ENCODE results near the gene TUBB6. TPM values are rescaled to one million over a fixed set of nuclear protein-coding genes. Genes with fewer than 3 reads are reported as not detected.

TUBB6 gene
- total and polyA plus RNA-seq, 2 donors (not counting 3 experiments of a cell fraction or from before 2014, with no cell fraction given) = 440 to 747 TPM

DNA sequence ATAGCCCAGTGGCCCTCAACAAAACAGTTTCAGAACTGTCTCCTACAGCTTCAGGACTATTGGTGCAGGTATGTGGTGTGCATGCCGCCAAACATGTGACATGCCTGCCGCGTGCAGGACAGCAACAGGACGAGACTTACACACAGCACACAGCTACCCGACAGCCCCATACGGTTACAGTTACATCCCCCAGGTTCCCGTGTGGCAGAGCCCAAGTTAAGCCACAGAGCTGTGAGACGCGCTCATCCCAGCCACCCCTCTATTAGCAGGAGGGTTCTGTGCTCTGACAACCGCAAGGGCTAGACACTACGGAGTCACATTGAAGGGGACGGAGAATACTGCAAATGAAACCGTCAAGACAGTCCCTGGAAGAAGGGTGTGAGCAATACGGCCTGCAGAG, 16.4 kb upstream of the TUBB6 start:
- no TSS peak for BruUV-seq (replicated peaks)
- Histone ChIP-seq H3K36me3 (ENCODE audit: control insufficient read depth in 2 of 2, extremely low read depth in 1 of 2, insufficient read depth in 2 of 2, low read length in 2 of 2) (no peaks in the 10 kb centered on the region), H3K27me3 (ENCODE audit: control insufficient read depth in 2 of 2, insufficient read depth in 2 of 2, low read length in 2 of 2) (peaks cover 0 to 2% of the 10 kb centered on the region in 2 experiments), H3K79me2 (ENCODE audit: control insufficient read depth, insufficient read depth, low read length) (no peaks in the 10 kb centered on the region), H3K4me1 (ENCODE audit: control insufficient read depth, extremely low read depth, insufficient read depth, low read length) (peaks cover 14% of the 10 kb centered on the region), H3K9me1 (replicated peaks; ENCODE audit: control insufficient read depth, extremely low read depth, insufficient read depth, low read length) (no peaks in the 10 kb centered on the region), H3K4me2 (ENCODE audit: insufficient read depth, low read length) (no peak overlapping the region), H3K27ac (ENCODE audit: insufficient read depth, low read depth, low read length) (no peak overlapping the region), H2AFZ (ENCODE audit: low read depth, low read length) (no peak overlapping the region), H4K20me1 (replicated peaks; ENCODE audit: control insufficient read depth, extremely low read depth, insufficient read depth, low read length) (no peaks in the 10 kb centered on the region), H3K4me3 (replicated peaks in 1 of 3; ENCODE audit: insufficient read depth in 1 of 3, low read depth in 1 of 3, low read length in 3 of 3) (no peak overlapping the region), H3K9ac (replicated peaks; ENCODE audit: extremely low read depth, insufficient read depth, low read length) (no peak overlapping the region), H3K9me3 (replicated peaks; ENCODE audit: control insufficient read depth, insufficient read depth, low read length) (no peaks in the 10 kb centered on the region)
- intact Hi-C loops (cut with micrococcal nuclease) (no loop called here), dilution Hi-C loops (cut with MboI; ENCODE audit: extremely low pct_ligation_motif_present, low sequenced_read_pairs) (no loop called here)
- FAIRE-seq = no peak
- ChIA-PET CTCF (interaction anchor here (0.7 to 1.8 kb wide), 4 partner anchors 9 to 635 kb away, joined by 3 to 6 read pairs (median 4); no protein-coding TSS in a partner anchor), POLR2A (interaction anchor here (1.3 kb wide), 1 partner anchor 13 kb away, joined by 5 read pairs; no protein-coding TSS in a partner anchor)
- no peak for DNase-seq (ENCODE audit: low read depth, low spot score)
- TF ChIP-seq GATA2 (IDR thresholded peaks at IDR 0.05; ENCODE audit: insufficient read depth, insufficient read length, low read depth, low read length) (no peak), POLR2A (IDR thresholded peaks at IDR 0.05; ENCODE audit: low read depth, low read length) (no peak), MAX (IDR thresholded peaks at IDR 0.05; ENCODE audit: insufficient read depth, insufficient read length) (no peak), JUN (IDR thresholded peaks at IDR 0.05; ENCODE audit: borderline replicate concordance, insufficient read depth, insufficient read length, low read depth) (no peak), MYC (IDR thresholded peaks at IDR 0.05; ENCODE audit: low read depth, low read length) (no peak), POLR2AphosphoS5 (IDR thresholded peaks at IDR 0.05; ENCODE audit: insufficient read depth, low read depth, low read length) (no peak), EZH2 (IDR thresholded peaks at IDR 0.05; ENCODE audit: borderline replicate concordance, low read depth, low read length, severe bottlenecking) (no peak), FOS (IDR thresholded peaks at IDR 0.05; ENCODE audit: borderline replicate concordance, insufficient read depth, low read length) (no peak)
- TF ChIP-seq, protein P1, sequence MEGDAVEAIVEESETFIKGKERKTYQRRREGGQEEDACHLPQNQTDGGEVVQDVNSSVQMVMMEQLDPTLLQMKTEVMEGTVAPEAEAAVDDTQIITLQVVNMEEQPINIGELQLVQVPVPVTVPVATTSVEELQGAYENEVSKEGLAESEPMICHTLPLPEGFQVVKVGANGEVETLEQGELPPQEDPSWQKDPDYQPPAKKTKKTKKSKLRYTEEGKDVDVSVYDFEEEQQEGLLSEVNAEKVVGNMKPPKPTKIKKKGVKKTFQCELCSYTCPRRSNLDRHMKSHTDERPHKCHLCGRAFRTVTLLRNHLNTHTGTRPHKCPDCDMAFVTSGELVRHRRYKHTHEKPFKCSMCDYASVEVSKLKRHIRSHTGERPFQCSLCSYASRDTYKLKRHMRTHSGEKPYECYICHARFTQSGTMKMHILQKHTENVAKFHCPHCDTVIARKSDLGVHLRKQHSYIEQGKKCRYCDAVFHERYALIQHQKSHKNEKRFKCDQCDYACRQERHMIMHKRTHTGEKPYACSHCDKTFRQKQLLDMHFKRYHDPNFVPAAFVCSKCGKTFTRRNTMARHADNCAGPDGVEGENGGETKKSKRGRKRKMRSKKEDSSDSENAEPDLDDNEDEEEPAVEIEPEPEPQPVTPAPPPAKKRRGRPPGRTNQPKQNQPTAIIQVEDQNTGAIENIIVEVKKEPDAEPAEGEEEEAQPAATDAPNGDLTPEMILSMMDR (IDR thresholded peaks at IDR 0.05; ENCODE audit: extremely low read depth in 1 of 2, insufficient read depth in 1 of 2, low read depth in 1 of 2, low read length in 2 of 2) = no peak

All from endothelial cell of umbilical vein (primary cell).